Measurements from ENCODE around the gene PDIA5.
"Not testable (repeated sequence)": the region's sequence is repeated elsewhere in the genome, so short reads cannot be mapped to it uniquely, and the experiment has no call there.

Gene PDIA5

DNA sequence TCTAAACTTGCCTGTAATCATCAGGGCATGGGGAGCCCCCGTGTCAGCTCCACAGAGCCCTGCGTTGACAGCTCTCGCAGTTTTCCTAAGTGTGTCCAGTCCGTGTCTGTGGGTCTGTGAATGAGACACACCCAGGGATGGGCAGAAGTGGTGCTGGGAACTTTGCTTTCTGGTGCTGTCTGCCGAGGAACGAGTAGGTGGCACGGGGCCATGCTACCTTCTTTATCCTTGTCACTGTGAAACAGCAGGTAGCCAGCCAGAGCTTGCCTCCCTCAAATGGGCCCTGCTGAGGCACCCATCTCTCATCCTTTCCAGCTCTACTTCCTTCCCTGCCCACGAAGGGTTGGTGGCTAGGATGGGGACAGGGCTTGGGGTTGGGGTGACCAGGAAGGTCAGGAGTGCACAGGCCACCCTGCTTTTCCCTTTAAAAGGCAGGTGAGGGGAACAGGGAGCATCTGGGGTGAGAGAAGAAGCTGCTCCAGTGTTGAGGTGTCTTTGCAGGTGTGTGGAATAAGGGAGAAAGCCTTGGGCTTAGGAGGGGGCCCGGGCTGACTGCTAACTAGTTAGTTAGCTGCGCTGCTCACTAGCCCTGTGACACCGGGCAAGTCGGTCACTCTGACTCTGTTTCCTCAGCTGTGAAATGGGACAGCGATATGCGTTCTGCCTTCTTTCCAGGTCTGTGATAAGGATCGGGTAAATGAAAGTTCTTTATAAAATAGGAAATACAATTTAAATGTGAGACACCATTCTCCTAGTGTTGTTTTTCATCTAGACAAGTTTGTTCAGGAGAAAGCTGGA lies 27.9 kb downstream of the PDIA5 start:
- DNase-seq: no peak

DNA sequence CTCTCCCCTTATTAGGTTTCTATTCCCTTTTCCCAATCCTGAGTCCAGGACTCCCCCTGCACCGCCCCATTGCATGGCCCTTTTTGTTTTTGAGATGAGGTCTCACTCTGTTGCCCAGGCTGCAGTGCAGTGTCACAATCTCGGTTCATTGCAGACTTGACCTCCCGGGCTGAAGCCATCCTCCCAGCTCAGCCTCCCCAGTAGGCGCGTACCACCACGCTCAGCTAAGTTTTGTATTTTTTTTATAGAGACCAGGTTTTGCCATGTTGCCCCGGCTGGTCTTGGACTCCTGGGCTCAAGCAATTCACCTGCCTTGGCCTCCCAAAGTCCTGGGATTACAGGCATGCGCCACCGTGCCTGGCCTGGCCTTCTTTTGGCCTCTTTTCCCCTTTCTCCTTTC lies 29.3 kb downstream of the PDIA5 start:
- DNase-seq: no peak

DNA sequence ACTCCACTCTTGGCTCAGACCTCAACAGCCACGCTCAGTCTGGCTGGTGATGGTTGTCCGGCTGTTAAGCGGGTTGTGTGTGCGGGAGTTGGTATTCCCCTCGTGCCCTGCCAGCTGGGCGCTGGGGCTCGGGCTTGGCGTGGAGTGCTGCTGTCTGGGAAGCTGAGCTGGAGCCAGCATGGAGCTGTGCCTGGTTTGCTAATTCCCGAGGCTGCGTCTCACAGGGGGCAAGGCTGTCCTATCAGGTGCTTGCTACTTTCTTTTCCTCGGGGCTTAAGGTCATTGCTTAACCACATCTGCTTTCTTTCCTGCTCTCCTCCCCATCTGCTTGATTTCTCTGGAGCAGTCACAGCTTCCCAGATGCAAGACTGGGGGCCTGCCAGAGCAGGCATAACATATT lies 29.9 kb downstream of the PDIA5 start:
- DNase-seq: no peak

DNA sequence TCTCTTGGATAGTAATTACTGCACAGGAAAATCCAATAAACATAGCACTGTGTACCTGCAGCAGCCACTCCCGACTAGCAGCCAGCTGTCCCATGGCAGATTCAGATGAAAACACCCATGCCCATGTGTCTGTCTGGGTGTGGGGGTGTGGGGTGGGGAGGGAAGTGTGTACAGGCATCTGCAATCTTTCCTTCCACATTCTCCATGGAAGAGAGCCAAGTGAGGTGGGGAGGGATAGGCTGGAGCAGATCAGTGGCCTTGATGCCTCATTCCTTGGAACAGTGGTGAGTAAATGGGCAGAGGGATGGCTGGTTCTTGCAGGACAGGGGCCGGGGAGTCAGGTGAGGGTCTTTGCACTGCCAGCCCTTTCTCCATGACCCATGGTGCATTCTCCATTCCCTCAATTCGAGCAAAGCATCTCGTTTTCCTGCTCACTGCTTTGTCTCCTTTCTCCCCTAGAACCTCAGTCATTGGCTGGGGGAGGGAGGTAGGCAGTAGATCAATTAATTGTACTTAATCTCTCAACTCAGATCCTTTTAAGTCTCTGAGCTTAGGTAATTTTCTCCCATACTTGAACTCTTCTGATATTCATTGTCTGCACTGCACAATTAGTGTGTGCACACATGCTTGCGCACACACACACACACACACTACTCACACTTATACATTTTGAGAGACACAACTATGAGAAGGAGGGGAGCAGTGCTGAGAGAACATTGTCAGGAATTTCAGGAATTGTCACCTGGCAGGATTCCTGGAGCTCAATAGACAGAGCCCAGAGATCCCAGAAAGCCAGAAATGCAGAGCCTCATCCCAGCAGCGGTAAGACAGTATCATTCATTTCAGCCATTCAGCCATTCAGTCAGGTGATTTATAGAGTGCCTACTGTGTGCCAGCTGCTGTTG lies 31.9 kb downstream of the PDIA5 start:
- no peak for DNase-seq

DNA sequence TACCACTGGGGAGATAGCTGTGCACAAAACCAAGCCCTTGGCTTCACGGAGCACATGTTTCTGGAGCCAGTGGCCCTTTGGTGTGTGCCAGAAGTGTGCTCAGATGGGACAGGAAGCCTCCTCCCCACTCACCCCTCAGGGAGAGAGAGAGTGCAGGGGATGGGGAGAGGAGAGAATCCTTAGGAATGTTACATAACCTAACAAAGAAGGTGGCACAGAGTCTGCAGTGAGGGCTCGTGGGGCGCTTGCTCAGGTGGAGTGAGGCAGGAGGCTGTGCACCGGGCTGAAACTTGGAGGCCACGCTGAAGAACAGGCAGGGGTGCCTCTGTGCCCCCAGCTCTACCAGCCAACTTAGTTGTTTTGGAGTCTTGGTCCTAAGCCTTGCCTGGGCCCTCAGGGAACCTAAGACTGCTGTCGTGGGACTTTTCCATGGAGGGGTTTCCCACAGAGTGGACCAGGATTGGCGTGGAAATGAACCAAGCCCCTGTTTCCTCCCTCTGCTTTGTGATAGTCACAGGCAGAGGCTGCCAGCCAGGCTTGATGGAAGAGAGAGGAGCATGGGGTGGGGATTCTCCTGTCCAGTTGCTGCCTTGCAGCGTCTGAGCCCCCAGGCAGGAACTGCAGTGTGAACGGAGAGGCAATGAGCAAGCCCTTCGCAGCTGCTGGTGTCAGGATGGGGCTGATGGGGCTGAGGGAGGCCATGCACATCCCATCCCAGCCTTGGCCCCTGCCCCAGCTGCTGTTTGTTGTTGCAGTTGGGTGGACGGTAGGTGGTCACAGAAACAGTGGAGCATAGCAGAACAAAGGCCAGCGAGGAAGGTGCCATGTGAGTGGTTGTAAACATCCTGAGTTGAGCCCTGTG lies 32.7 kb downstream of the PDIA5 start:
- DNase-seq: no peak

DNA sequence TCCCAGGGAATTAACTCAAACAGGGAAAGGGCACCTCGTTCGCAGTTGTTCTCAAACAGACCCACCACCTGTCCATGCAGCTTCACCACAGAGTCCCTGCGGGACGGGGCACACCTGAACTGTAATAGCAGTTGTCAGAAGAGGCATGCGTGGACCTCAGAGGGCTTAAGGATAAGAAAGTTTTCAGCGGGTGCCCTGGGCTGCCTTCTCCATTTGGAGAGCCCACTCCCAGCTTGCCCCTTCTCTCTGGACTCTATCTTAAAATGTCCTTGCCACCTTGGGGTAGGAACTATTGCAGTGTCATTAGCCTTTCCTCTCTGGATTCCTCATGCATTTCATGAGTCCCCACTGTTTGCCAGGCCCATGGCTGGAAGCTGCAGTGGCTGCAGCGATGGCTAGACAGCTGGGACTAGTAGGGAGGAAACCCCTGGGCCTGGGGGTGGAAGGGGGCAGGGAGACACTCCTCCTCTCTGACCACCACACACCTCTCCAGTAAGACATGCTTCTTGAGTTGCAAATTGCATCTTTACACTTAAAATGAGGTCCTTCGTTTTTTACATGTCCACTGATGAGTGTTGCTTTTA lies 33.5 kb downstream of the PDIA5 start:
- no peak for DNase-seq

DNA sequence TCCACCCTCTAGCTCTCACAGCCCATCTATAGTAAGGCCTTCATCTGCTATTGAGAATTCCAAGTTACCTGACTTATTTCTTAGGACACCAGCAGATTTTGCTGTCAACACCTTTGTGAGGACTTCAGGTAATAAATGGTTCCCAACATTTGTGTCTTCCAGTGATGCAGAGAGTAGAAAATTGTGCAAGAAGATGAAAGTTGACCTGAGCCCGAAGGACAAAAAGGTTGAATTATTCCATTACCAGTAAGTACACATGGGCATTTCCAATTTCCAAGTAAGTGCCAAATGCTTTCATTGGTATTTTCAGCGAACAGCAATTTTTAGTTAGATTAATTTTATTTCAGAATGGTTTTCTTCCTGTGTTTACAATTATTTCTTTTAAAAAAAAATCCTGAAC lies 35.4 kb downstream of the PDIA5 start:
- no peak for DNase-seq

DNA sequence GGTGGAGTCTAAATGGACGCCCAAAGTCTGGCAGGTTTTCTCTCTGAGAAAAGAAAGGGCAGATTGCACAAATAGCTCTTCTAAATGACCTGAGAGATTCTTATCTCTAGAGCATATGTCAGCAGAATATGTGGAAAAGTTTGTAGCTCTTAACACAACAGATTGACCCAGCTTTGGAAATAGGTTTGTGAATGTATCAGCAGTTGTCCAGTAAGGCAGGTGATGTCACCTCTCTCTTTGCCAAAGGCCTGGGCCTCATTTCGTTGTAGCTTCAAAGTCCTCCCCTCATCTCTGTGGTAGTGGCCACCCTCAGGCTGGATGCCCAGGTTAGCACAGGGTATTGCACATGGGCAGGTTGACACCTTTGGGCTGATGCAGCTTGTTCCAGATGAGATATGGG lies 36.0 kb downstream of the PDIA5 start:
- no peak for DNase-seq

DNA sequence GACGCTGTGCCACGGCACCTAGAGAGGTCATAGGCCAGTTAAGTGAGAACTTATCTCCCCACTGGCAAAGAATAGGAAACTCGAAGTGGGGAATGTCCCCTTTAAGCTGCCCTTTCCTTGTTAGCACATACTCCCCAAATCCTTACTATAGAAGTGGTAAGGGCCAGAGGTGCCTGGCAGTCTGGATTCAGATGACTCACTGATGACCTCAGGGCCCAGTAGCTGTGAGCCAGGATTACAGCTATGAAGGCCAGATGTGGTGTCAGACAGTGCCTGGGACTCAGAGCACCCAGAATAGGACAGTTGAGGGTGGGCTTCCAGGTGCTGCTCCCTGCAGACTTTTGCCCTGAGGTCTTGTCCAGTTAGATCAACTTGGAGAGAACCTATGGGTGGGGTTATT lies 37.7 kb downstream of the PDIA5 start:
- DNase-seq: no peak

DNA sequence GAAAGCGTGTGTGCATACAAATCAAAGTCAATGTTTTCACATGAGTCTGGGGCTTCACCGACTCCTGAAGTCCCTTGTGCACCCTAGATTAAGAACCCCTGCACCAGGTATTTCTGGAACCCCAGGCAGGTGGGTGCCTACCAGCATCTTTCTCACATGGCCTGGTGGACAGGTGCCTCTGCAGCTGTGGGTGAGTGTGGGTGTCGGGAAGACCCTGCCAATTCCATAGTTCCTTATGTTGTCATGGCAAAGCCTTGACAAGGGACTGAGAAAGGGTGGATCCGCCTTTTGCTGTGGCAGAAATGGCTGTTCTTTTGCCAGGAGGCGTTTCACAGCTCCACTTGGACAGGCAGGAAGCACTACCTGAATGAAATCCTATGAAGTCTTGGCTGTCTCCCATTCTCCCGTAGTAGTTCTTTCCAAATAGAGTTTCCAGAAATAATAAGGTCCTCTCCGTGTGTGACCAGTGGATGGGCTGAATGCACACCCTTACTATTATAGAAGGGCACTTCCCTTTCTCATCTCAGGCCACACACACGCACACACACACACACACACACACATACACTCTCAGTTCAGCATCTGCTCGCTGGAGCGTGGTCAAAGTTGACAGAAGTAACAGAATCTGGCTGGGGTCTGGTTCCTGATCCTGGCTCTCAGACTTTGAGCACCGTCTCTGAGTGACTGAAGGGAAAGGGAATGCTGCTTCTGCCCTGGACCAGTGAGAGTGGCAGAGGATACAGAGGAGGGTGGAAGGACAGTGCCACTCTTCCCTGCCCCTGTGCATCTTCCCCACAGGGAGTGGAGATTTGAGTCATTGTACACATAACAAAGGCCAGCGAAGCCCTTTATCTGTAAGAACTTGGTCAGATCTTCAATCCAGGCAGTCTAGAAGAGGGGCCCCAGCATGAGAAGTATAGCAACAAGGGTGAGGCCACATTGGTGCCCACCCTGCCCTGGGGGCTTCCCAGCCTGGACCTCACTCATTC lies 38.7 kb downstream of the PDIA5 start:
- DNase-seq: peak; percentile 88

DNA sequence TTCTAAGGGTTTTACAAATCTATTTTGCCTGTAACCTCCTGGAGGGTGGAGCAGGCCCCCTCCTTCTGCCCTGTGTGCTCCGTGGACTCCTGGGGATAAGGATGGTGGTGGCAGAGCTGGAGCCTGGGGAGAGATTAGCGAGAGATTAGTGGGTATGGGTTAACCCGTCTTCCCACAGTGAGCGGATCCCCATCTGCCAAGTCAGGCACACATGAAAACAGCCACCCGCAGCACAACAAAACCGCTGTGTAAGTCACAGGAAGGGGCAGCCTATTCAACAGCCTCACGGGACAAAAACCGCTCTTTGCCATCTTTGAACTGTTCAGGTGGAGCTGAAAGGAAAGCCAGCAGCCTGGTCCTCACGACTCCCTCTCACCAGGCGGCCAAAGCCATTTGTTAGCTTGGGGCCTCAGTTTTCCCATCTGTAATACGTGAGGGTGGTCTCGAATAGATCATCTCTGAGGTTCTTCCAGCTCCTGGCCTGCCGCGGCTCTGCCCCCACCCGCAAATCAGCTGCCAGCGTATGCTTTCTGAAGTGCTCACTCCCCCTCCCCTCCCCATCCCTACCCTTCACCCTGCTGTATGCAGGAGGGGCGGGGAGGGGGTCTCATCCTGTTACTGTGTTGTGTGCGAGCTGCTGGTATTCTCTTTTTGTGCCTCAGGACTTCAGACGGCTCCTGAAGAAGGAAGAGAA lies 43.6 kb downstream of the PDIA5 start:
- peak; percentile 55 for DNase-seq

DNA sequence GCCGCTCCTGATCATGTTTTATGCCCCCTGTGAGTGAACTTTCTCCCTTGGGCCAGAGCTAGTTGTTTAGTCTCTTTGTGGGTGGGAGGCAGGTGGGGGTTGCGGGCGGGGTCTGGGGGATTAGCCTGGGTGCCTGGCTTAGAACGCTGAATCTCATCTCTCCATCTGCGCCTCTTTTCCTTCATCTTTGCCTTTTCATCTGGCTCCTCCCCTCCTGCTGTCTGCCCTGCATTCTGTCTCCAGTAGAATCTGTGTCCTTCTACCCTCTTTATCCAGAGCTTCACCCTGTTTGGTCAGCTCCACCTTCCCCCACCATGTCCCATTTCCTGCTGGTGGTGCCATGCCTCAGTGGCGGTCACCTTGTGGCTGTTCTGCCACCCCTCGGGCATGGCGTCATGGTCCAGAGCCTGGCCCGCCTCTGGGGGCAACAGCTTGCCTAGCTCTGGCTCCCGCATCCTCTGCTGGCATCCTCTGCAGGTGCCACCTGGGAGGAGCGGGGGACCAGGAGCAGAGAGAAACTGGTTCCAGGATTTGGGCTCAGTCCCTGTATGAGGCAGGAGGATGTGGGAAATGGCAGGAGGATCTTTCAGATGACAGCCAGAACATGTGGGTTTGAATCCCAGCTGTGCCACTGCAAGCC lies 44.3 kb downstream of the PDIA5 start:
- DNase-seq: no peak

DNA sequence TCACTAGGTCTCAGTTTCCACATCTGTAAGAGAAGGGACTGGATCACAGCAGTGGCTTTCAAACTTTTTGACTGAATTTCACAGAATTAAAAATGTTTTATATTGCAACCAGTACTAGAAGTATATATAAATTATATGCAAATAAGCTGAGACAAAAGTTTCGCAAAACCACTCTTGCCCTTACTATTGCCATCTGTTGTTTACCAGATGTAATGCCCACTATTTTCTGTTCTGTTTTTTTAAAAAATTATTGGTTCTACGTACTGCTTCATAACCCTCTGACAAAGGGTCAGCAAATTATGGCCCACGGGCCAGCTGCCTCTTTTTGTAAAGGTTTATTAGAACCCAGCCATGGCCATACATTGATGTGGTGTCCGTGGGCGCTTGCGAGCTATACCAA lies 44.8 kb downstream of the PDIA5 start:
- DNase-seq: no peak

DNA sequence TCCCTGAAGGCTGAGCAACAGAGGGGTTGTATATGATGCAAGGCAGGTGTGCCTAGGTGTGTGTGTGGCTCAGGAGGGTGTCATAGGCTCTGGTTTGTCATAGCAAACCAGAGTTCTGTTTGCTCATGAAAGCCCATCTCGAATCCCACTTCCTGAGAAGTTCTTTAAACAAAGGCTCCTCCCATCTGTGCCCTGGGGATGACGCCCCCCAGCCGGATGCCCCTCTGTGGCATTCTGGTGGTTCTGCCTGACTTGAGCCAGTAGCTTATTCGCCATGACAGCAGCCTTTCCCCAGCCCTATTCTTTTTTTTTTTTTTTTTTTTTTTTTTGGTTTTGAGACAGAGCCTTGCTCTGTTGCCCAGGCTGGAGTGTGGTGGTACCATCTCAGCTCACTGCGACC lies 45.4 kb downstream of the PDIA5 start:
- DNase-seq: no peak

DNA sequence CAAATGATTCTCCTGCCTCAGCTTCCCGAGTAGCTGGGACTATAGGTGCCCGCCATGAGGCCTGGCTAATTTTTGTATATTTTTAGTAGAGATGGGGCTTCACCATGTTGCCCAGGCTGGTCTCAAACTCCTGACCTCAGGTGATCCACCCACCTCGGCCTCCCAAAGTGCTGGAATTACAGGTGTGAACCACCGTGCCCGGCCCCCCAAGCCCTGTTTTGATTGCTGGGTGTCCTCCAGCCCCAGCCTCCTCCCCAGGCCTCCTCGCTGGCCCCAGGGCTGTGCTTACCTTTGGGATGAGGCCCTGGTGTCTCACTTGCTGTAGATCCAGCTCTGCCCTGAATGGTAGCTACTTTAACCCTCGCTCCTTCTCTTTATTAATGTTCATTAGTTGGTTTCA lies 45.8 kb downstream of the PDIA5 start:
- DNase-seq: not testable (repeated sequence)

DNA sequence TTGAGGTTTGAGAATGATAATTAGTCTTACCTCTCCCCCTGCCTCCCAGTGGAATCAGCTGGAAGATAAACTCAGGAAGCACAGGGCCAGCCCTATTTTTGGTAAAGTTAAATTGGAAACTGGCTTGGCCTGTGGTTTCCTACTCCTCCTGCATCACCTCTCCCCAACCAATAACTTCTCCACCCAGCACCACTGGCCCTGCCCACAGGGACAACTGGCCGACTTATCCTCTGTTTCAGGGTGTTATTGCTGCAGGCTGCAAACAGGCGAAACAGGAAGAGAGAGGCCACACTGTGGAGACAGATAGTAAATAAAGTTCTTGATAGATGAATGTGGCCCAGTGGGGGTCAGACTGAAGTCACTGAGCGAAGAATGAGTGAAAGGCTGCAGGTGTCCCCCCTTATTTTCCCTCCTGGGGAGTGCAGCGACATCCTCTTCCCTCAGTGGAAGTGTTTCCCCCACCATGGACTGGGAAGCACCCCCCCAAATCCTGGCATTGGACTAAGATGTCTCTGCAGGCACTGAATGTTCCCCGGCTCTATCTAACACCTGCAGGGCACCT lies 47.1 kb downstream of the PDIA5 start:
- DNase-seq: no peak

DNA sequence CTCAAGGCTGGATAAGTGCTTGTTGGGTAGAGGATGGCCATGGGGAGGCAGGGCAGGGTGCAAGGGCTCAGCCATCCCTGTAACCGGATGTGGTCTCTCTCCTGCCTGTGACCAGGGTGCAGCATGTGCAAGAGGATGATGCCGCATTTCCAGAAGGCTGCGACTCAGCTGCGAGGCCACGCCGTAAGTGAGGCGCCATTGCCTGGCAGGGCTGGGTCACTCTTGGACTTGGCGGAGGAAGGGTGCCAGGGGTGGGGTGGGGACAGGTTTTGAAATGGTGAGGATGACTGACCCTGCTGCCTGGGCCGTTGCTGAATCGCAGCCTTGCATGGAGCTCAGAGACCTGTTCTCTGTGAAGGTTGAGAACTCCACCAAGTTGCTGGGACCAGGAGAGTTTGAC lies 49.3 kb downstream of the PDIA5 start:
- DNase-seq: no peak

DNA sequence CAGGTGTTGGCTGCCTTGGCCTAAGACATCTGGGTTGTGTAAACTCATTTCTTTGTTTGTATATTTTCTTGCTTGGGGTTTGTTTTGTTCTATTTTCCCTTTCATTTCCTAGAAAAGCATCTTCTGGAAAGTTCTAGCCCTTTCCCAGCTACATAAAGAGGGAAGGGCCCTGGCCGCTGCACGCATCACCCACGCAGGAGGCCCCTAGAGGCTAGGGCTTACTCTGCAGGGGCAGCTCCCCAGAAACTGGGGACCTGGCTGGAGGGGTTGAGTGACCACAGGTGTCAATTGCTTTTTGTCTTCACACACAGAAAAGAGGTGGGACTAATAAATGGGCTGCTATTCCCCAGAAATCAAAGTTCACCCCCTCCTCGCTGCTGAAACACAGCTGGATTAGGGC lies 52.6 kb downstream of the PDIA5 start:
- DNase-seq: no peak

DNA sequence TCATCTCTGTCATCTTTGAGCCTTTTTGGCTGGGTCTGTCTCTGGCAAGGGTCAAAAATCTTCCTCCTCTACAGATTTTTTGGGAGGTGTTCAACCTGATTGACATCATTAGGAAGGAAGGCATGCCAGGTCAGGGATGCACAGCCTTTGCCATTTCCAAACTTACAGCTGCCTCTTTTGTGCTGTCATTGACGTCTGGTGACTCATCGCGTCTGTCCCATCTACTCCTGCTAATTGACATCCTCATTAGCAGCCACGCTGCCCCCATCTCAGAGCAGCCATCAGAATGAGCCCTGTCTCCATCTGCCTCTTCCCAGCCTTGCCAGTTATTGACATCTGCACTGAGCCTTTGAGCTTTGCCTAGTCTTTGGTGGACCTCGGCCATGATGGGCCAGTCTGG lies 53.0 kb downstream of the PDIA5 start:
- DNase-seq: peak; percentile 83

DNA sequence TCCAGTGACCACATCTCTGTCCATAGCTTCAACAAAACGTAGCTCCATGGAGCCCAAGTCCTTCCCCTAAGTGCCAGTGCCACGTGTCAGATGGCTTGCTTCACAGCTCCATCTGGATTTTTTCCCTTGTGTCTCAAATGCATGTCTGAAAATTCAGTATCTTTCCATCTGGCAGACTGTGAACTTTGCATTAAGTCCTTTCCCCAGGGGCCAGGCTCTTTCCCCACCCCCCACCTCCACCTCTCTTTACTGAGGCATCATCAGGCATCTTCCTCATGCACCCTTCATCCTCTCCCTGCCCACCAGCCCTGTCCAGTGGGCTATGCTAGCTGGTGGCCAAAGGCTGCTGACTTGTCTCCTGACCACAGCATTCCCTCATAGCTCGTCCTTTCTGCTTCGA lies 53.7 kb downstream of the PDIA5 start:
- DNase-seq: no peak

All from eye (tissue), 1 donor.